Measurements from ENCODE around the gene B9D2. TPM values are rescaled to one million over a fixed set of nuclear protein-coding genes. Genes with fewer than 3 reads are reported as not detected.

The B9D2 gene
- total and polyA plus RNA-seq, 2 experiments from 2014 or later, result 2.7 to 7.4 TPM

DNA sequence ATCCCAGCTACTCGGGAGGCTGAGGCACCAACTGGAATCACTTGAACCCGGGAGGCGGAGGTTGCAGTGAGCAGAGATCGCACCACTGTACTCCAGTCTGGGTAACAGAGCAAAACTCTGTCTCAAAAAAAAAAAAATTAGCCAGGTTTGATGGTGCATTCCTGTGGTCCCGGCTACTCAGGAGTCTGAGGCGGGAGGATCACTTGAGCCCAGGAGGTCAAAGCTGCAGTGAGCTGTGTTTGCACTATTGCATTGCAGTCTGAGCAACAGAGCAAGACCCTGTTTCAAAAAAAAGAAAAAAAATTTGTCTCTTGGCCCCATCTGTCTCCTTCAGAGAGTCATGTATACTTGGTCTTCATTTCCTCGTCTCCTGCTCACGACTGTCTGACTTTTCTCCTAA lies 52.3 kb downstream of the B9D2 start:
- Histone ChIP-seq H3K4me3 (no peak overlapping the region; the same call in 1 of the 2 replicates), H3K79me2 (replicated peaks; ENCODE audit: insufficient read depth) (peaks cover 21% of the 10 kb centered on the region), H3K27me3 (ENCODE audit: insufficient read depth) (no peaks in the 10 kb centered on the region), H2AFZ (no peak overlapping the region), H3K36me3 (ENCODE audit: insufficient read depth) (peaks cover 11% of the 10 kb centered on the region), H3K9me2 (ENCODE audit: insufficient read depth) (no peaks in the 10 kb centered on the region), H3K4me1 (ENCODE audit: insufficient read depth) (peaks cover 16% of the 10 kb centered on the region), H3K4me2 (peak overlapping the region; percentile 86; the same call in 1 of the 2 replicates), H4K20me1 (replicated peaks; ENCODE audit: insufficient read depth) (peaks cover 5% of the 10 kb centered on the region; the same call in 1 of the 2 replicates), H3K27ac (ENCODE audit: low read depth) (no peak overlapping the region), H3F3A (replicated peaks; ENCODE audit: low read depth) (peaks cover 25% of the 10 kb centered on the region)
- Mint-ChIP-seq H3K4me3 (peak overlapping the region; percentile 93), H3K9me3 (no peaks in the 10 kb centered on the region; the same call in 2 of the 3 replicates), H3K36me3 (ENCODE audit: low read depth) (peaks cover 31% of the 10 kb centered on the region), H3K4me1 (peaks cover 24% of the 10 kb centered on the region), H3K27ac (no peak overlapping the region), H3K27me3 (ENCODE audit: insufficient read depth, low read depth, poor library complexity) (peaks cover 26% of the 10 kb centered on the region)
- ATAC-seq, result no peak
- no peak for DNase-seq (ENCODE audit: low spot score)
- TF ChIP-seq JUNB (IDR thresholded peaks at IDR 0.05; ENCODE audit: unreplicated experiment) (no peak), CREB1 (CRISPR knock-in tag; IDR thresholded peaks at IDR 0.05; ENCODE audit: low read depth) (no peak), ZNF331 (CRISPR knock-in tag; IDR thresholded peaks at IDR 0.05; ENCODE audit: low read depth) (no peak), STAT1 (IDR thresholded peaks at IDR 0.05; ENCODE audit: unreplicated experiment) (no peak)
- TF ChIP-seq, protein P1, sequence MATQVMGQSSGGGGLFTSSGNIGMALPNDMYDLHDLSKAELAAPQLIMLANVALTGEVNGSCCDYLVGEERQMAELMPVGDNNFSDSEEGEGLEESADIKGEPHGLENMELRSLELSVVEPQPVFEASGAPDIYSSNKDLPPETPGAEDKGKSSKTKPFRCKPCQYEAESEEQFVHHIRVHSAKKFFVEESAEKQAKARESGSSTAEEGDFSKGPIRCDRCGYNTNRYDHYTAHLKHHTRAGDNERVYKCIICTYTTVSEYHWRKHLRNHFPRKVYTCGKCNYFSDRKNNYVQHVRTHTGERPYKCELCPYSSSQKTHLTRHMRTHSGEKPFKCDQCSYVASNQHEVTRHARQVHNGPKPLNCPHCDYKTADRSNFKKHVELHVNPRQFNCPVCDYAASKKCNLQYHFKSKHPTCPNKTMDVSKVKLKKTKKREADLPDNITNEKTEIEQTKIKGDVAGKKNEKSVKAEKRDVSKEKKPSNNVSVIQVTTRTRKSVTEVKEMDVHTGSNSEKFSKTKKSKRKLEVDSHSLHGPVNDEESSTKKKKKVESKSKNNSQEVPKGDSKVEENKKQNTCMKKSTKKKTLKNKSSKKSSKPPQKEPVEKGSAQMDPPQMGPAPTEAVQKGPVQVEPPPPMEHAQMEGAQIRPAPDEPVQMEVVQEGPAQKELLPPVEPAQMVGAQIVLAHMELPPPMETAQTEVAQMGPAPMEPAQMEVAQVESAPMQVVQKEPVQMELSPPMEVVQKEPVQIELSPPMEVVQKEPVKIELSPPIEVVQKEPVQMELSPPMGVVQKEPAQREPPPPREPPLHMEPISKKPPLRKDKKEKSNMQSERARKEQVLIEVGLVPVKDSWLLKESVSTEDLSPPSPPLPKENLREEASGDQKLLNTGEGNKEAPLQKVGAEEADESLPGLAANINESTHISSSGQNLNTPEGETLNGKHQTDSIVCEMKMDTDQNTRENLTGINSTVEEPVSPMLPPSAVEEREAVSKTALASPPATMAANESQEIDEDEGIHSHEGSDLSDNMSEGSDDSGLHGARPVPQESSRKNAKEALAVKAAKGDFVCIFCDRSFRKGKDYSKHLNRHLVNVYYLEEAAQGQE (IDR thresholded peaks at IDR 0.05; ENCODE audit: unreplicated experiment), result no peak

DNA sequence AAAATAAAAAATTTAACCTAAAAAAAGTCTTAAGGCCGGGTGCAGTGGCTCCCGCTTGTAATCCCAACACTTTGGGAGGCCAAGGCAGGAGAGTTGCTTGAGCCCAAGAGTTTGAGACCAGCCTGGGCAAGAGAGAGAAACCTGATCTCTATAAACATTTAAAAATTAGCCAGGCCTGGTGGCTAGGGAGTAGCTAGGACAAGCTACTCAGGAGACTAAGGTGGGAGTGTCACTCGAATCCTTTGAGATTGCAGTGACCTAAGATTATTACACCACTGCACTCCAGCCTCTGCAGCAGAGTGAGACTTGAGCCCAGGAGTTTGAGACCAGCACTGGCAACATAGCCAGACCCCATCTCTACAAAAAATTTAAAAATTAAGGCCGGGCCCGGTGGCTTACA lies 52.9 kb downstream of the B9D2 start:
- Histone ChIP-seq H3K4me1 (ENCODE audit: insufficient read depth) (peaks cover 16% of the 10 kb centered on the region), H3K4me3 (peak overlapping the region; percentile 84), H3F3A (replicated peaks; ENCODE audit: low read depth) (peaks cover 30% of the 10 kb centered on the region), H4K20me1 (replicated peaks; ENCODE audit: insufficient read depth) (peaks cover 5% of the 10 kb centered on the region; the same call in 1 of the 2 replicates), H3K27ac (ENCODE audit: low read depth) (no peak overlapping the region), H2AFZ (no peak overlapping the region), H3K27me3 (ENCODE audit: insufficient read depth) (no peaks in the 10 kb centered on the region), H3K9me2 (ENCODE audit: insufficient read depth) (no peaks in the 10 kb centered on the region), H3K79me2 (replicated peaks; ENCODE audit: insufficient read depth) (peaks cover 21% of the 10 kb centered on the region), H3K36me3 (ENCODE audit: insufficient read depth) (peaks cover 14% of the 10 kb centered on the region), H3K4me2 (peak overlapping the region; percentile 86)
- Mint-ChIP-seq H3K27me3 (ENCODE audit: insufficient read depth, low read depth, poor library complexity) (peaks cover 28% of the 10 kb centered on the region), H3K36me3 (ENCODE audit: low read depth) (peaks cover 31% of the 10 kb centered on the region), H3K4me3 (peak overlapping the region; percentile 93), H3K27ac (no peak overlapping the region), H3K4me1 (peaks cover 24% of the 10 kb centered on the region), H3K9me3 (no peaks in the 10 kb centered on the region; the same call in 2 of the 3 replicates)
- no peak for ATAC-seq
- DNase-seq (ENCODE audit: low spot score), result no peak
- TF ChIP-seq, protein P2, sequence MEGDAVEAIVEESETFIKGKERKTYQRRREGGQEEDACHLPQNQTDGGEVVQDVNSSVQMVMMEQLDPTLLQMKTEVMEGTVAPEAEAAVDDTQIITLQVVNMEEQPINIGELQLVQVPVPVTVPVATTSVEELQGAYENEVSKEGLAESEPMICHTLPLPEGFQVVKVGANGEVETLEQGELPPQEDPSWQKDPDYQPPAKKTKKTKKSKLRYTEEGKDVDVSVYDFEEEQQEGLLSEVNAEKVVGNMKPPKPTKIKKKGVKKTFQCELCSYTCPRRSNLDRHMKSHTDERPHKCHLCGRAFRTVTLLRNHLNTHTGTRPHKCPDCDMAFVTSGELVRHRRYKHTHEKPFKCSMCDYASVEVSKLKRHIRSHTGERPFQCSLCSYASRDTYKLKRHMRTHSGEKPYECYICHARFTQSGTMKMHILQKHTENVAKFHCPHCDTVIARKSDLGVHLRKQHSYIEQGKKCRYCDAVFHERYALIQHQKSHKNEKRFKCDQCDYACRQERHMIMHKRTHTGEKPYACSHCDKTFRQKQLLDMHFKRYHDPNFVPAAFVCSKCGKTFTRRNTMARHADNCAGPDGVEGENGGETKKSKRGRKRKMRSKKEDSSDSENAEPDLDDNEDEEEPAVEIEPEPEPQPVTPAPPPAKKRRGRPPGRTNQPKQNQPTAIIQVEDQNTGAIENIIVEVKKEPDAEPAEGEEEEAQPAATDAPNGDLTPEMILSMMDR (conservative IDR thresholded peaks at IDR 0.05; ENCODE audit: low read depth in 2 of 2), result no peak
- TF ChIP-seq JUNB (IDR thresholded peaks at IDR 0.05; ENCODE audit: unreplicated experiment) (no peak), EZH2phosphoT487 (IDR thresholded peaks at IDR 0.05; ENCODE audit: unreplicated experiment) (no peak), ZNF331 (CRISPR knock-in tag; IDR thresholded peaks at IDR 0.05; ENCODE audit: low read depth) (no peak), CREB1 (CRISPR knock-in tag; IDR thresholded peaks at IDR 0.05; ENCODE audit: low read depth) (no peak), ZNF114 (CRISPR knock-in tag; IDR thresholded peaks at IDR 0.05) (no peak), NANOG (IDR thresholded peaks at IDR 0.05; ENCODE audit: borderline replicate concordance) (no peak), EZH2 (IDR thresholded peaks at IDR 0.05; ENCODE audit: low read depth, unreplicated experiment) (no peak)
- TF ChIP-seq, protein P3, sequence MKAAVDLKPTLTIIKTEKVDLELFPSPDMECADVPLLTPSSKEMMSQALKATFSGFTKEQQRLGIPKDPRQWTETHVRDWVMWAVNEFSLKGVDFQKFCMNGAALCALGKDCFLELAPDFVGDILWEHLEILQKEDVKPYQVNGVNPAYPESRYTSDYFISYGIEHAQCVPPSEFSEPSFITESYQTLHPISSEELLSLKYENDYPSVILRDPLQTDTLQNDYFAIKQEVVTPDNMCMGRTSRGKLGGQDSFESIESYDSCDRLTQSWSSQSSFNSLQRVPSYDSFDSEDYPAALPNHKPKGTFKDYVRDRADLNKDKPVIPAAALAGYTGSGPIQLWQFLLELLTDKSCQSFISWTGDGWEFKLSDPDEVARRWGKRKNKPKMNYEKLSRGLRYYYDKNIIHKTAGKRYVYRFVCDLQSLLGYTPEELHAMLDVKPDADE (IDR thresholded peaks at IDR 0.05), result no peak
- TF ChIP-seq, protein P1 (IDR thresholded peaks at IDR 0.05; ENCODE audit: unreplicated experiment), result no peak
